HepG2 (cell line): ENCODE measurements around the gene B3GALNT2. TPM values are rescaled to one million over a fixed set of nuclear protein-coding genes. Genes with fewer than 3 reads are reported as not detected.

Experiments
- ARNT ChIP-seq: fragments of 450-650 bp; IDR thresholded peaks from 2 replicates; pipeline ENCODE4 v1.6.1; 2017
- CBFB ChIP-seq: sonication (generic); formaldehyde crosslinking; IDR thresholded peaks from 2 replicates; pipeline ENCODE4 v1.4.0; 2020; ENCODE audit warnings: missing genetic modification reagents
- FOXA3 ChIP-seq: IDR thresholded peaks from 2 replicates; pipeline ENCODE4 v1.6.1; 2016; ENCODE audit warnings: missing genetic modification reagents, missing compliant biosample characterization
- GATAD2A ChIP-seq: IDR thresholded peaks from 2 replicates; pipeline ENCODE4 v1.6.1; 2016
- GMEB2 ChIP-seq: IDR thresholded peaks from 2 replicates; pipeline ENCODE4 v1.6.1; 2016; ENCODE audit warnings: missing biosample characterization, missing genetic modification reagents, low read depth
- HHEX ChIP-seq: IDR thresholded peaks from 2 replicates; pipeline ENCODE4 v1.6.1; 2016; ENCODE audit warnings: control low read depth
- HOXA3 ChIP-seq: sonication (generic); formaldehyde crosslinking; IDR thresholded peaks from 2 replicates; pipeline ENCODE4 v1.5.0; 2020; ENCODE audit warnings: missing genetic modification reagents
- HOXA9 ChIP-seq: sonication (generic); formaldehyde crosslinking; IDR thresholded peaks from 2 replicates; pipeline ENCODE4 v1.8.1; 2022; ENCODE audit warnings: missing genetic modification reagents, mild to moderate bottlenecking, moderate library complexity, borderline replicate concordance
- MIER2 ChIP-seq: IDR thresholded peaks from 2 replicates; pipeline ENCODE4 v1.6.1; 2016; ENCODE audit warnings: missing biosample characterization, missing genetic modification reagents
- MIER3 ChIP-seq: IDR thresholded peaks from 2 replicates; pipeline ENCODE4 v1.6.1; 2016; ENCODE audit warnings: missing compliant biosample characterization, borderline replicate concordance
- MIXL1 ChIP-seq: IDR thresholded peaks from 2 replicates; pipeline ENCODE4 v1.6.1; 2016
- NCOA2 ChIP-seq: sonication (generic); formaldehyde crosslinking; IDR thresholded peaks from 2 replicates; pipeline ENCODE4 v1.8.0; 2022; ENCODE audit warnings: inconsistent platforms
- NKX3-1 ChIP-seq: sonication (generic); formaldehyde crosslinking; IDR thresholded peaks from 2 replicates; pipeline ENCODE4 v1.5.0; 2020; ENCODE audit warnings: missing genetic modification reagents
- PAF1 ChIP-seq: IDR thresholded peaks from 2 replicates; pipeline ENCODE4 v1.6.1; 2016; ENCODE audit warnings: missing genetic modification reagents, missing compliant biosample characterization
- PRDM15 ChIP-seq: sonication (generic); formaldehyde crosslinking; IDR thresholded peaks from 2 replicates; pipeline ENCODE4 v1.4.0; 2020; ENCODE audit warnings: missing genetic modification reagents
- RXRB ChIP-seq: IDR thresholded peaks from 2 replicates; pipeline ENCODE4 v1.6.1; 2016; ENCODE audit warnings: borderline replicate concordance, missing genetic modification reagents, missing compliant biosample characterization
- SALL1 ChIP-seq: sonication (generic); formaldehyde crosslinking; IDR thresholded peaks from 2 replicates; pipeline ENCODE4 v1.8.0; 2022; ENCODE audit warnings: mild to moderate bottlenecking, missing genetic modification reagents
- SP5 ChIP-seq: IDR thresholded peaks from 2 replicates; pipeline ENCODE4 v1.6.1; 2016; ENCODE audit warnings: low read depth, borderline replicate concordance
- SRSF1 ChIP-seq: fragments of 200-400 bp; formaldehyde crosslinking; optimal IDR thresholded peaks from 2 replicates; pipeline ENCODE3; 2017; ENCODE audit warnings: mild to moderate bottlenecking, low read depth, low read length, moderate library complexity
- TCF7 ChIP-seq: sonication (generic); IDR thresholded peaks from 2 replicates; pipeline ENCODE4 v1.6.1; 2016; ENCODE audit warnings: antibody characterized with exemption, low read depth
- YEATS2 ChIP-seq: sonication (generic); formaldehyde crosslinking; IDR thresholded peaks from 2 replicates; pipeline ENCODE4 v1.4.0; 2020; ENCODE audit warnings: missing genetic modification reagents, borderline replicate concordance
- ZEB1 ChIP-seq: IDR thresholded peaks from 2 replicates; pipeline ENCODE4 v1.6.1; 2012; ENCODE audit warnings: mild to moderate bottlenecking, low read depth, inconsistent platforms; ENCODE audit not compliant: insufficient replicate concordance
- ZMAT3 ChIP-seq: sonication (generic); formaldehyde crosslinking; conservative IDR thresholded peaks from 2 replicates; pipeline ENCODE4 v1.7.0; 2021; ENCODE audit warnings: missing genetic modification reagents
- ZMYM3 ChIP-seq: sonication (generic); formaldehyde crosslinking; IDR thresholded peaks from 2 replicates; pipeline ENCODE4 v1.5.1; 2020; ENCODE audit warnings: mild to moderate bottlenecking, missing genetic modification reagents
- ZNF251 ChIP-seq: sonication (generic); formaldehyde crosslinking; IDR thresholded peaks from 2 replicates; pipeline ENCODE4 v1.9.0; 2021; ENCODE audit warnings: mild to moderate bottlenecking, missing genetic modification reagents
- ZNF292 ChIP-seq: sonication (generic); formaldehyde crosslinking; IDR thresholded peaks from 2 replicates; pipeline ENCODE4 v1.8.1; 2022; ENCODE audit warnings: mild to moderate bottlenecking, low read depth, missing genetic modification reagents, borderline replicate concordance
- ZNF33B ChIP-seq: sonication (generic); formaldehyde crosslinking; IDR thresholded peaks from 2 replicates; pipeline ENCODE4 v1.5.1; 2020; ENCODE audit warnings: mild to moderate bottlenecking, missing genetic modification reagents
- ZNF460 ChIP-seq: sonication (generic); formaldehyde crosslinking; IDR thresholded peaks from 2 replicates; pipeline ENCODE4 v1.5.1; 2020; ENCODE audit warnings: missing genetic modification reagents, mild to moderate bottlenecking, borderline replicate concordance
- ZNF564 ChIP-seq: sonication (generic); formaldehyde crosslinking; IDR thresholded peaks from 2 replicates; pipeline ENCODE4 v1.8.1; 2023; ENCODE audit warnings: mild to moderate bottlenecking, missing genetic modification reagents
- ZNF605 ChIP-seq: sonication (generic); formaldehyde crosslinking; IDR thresholded peaks from 2 replicates; pipeline ENCODE4 v1.8.0; 2022; ENCODE audit warnings: mild to moderate bottlenecking, missing genetic modification reagents
- ZNF850 ChIP-seq: sonication (generic); formaldehyde crosslinking; conservative IDR thresholded peaks from 2 replicates; pipeline ENCODE4 v1.9.0; 2021; ENCODE audit warnings: mild to moderate bottlenecking, missing genetic modification reagents
- polyA plus RNA-seq, 8 experiments: library from polyadenylated mRNA; depleted of rRNA in 3 of 8; stranded (reverse) in 7 of 8; unstranded in 1 of 8; fragments of >200 nt; fragmentation: Illumina TruSeq in 4 of 8; extraction: Trizol in 4 of 8; gene quantifications; 2 replicates each; pipeline versions ENCODE4 v1.2.1 to v1.2.3, GENCODE V29; 2011 to 2016; ENCODE audit warnings: low read depth in 4 of 8, missing spikeins in 1 of 8, mixed read lengths in 1 of 8; ENCODE audit not compliant: insufficient read depth in 1 of 8
- total RNA-seq, 5 experiments: library from RNA; depleted of rRNA; stranded (reverse); fragments of >200 nt; fragmentation: Illumina TruSeq; extraction: Trizol; gene quantifications; 2 replicates each; pipeline ENCODE4 v1.2.3, GENCODE V29; 2016; ENCODE audit warnings: low read depth in 1 of 5

Gene B3GALNT2
- total and polyA plus RNA-seq, 2 of the 13 experiments (the other 11 are each of a cell fraction or from before 2014, with no cell fraction given) = 16.5 to 28.9 TPM

- peak; percentile 31 for TF ChIP-seq NCOA2 (CRISPR knock-in tag)
- peak; percentile 76 for TF ChIP-seq GATAD2A (CRISPR knock-in tag)
- TF ChIP-seq HOXA3 (CRISPR knock-in tag) = peak; percentile 24; the same call in 1 of the 2 replicates
- TF ChIP-seq MIER3 = peak; percentile 25; the same call in 1 of the 2 replicates
- no peak for TF ChIP-seq ZNF251
- no peak for TF ChIP-seq HOXA9
- no peak for TF ChIP-seq PAF1 (CRISPR knock-in tag)
- peak; percentile 24; the same call in 1 of the 2 replicates for TF ChIP-seq MIXL1 (CRISPR knock-in tag)
- TF ChIP-seq ZNF33B (CRISPR knock-in tag) = no peak
- TF ChIP-seq RXRB (CRISPR knock-in tag) = peak; percentile 81
- TF ChIP-seq ZNF292 (CRISPR knock-in tag) = peak; percentile 75
- peak; percentile 84 for TF ChIP-seq ZMYM3
- no peak for TF ChIP-seq SRSF1
- peak; percentile 18 for TF ChIP-seq ZEB1
- TF ChIP-seq TCF7 = peak; percentile 62; the same call in 1 of the 2 replicates
- TF ChIP-seq ZMAT3 (CRISPR knock-in tag) = peak; percentile 54; the same call in 1 of the 2 replicates
- no peak for TF ChIP-seq HHEX
- peak; percentile 65; the same call in 1 of the 2 replicates for TF ChIP-seq SALL1 (CRISPR knock-in tag)
- TF ChIP-seq ZNF605 = no peak
- no peak for TF ChIP-seq ARNT
- TF ChIP-seq NKX3-1 = no peak
- TF ChIP-seq SP5 = no peak; the same call in 1 of the 2 replicates
- TF ChIP-seq ZNF850 (CRISPR knock-in tag) = no peak
- TF ChIP-seq GMEB2 (CRISPR knock-in tag) = no peak
- TF ChIP-seq YEATS2 (CRISPR knock-in tag) = no peak
- no peak for TF ChIP-seq MIER2
- no peak for TF ChIP-seq PRDM15 (CRISPR knock-in tag)
- TF ChIP-seq CBFB (CRISPR knock-in tag) = no peak
- TF ChIP-seq ZNF460 (CRISPR knock-in tag) = peak; percentile 38; the same call in 1 of the 2 replicates
- TF ChIP-seq FOXA3 (CRISPR knock-in tag) = peak; percentile 78; the same call in 1 of the 2 replicates
- TF ChIP-seq ZNF564 (CRISPR knock-in tag) = no peak
Measured at GRCh38 chr1:235408503-235408960, 95.7 kb downstream of the B3GALNT2 start (continued).
